ENCODE data around the gene CRACR2A.

DNA sequence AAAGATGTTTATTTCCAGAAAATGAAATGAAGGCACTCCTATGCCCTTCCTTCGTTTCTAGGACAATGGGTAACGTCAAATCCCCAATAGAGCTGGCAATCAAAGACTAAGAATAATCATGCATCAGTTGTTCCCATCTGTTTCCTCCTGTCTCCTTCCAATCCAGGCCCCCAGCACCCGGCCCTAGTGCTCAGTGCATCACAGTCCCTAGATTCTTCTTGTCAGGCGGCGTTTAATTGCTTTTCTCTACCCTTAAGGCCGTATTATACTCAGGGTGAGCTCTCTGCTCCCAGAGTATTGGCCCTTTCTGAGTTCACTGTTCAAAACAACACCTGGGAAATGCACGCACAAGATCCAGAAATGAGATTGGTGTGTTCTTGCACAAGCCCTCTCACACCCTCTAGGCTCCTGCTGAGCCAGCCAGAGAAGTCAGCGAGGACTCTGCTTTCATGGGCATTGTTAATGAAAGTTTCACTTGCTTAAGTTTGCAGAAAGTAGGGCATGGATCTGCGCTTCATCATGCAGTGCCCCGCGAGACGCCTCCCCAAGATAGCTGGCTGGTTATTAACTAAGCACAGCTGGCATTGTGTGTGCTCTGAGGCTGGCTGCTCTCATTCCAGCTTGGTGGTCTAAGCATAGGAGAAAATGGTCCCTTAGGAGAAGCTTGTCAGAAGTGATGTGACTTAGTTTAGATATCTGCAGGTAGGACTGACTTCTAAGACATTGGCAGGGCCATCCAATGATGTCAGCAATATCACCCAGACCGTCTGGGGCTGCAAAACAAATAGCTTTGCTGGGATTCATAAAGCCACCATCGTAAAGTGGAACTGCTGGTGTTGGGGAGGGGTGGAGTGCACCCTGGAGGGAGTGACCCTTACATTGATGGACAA lies 28.7 kb downstream of the CRACR2A start:
- TF ChIP-seq, protein P1, sequence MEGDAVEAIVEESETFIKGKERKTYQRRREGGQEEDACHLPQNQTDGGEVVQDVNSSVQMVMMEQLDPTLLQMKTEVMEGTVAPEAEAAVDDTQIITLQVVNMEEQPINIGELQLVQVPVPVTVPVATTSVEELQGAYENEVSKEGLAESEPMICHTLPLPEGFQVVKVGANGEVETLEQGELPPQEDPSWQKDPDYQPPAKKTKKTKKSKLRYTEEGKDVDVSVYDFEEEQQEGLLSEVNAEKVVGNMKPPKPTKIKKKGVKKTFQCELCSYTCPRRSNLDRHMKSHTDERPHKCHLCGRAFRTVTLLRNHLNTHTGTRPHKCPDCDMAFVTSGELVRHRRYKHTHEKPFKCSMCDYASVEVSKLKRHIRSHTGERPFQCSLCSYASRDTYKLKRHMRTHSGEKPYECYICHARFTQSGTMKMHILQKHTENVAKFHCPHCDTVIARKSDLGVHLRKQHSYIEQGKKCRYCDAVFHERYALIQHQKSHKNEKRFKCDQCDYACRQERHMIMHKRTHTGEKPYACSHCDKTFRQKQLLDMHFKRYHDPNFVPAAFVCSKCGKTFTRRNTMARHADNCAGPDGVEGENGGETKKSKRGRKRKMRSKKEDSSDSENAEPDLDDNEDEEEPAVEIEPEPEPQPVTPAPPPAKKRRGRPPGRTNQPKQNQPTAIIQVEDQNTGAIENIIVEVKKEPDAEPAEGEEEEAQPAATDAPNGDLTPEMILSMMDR (IDR thresholded peaks at IDR 0.05; ENCODE audit: low read depth, low read length) = no peak
- no peak for TF ChIP-seq EZH2phosphoT487 (IDR thresholded peaks at IDR 0.05; ENCODE audit: low read depth)
